Activated CD4-positive, alpha-beta T cell treated with anti-CD3 and anti-CD28 coated beads for 24 hours (primary cell): ENCODE results near the gene NHEJ1.

Source experiments
- DNase-seq, 2 donors: peaks; one replicate each; pipeline ENCODE4 v3.0.0-alpha.2; 2020; ENCODE audit warnings: low read depth in 2 of 2

The NHEJ1 gene

GRCh38 chr2:219123356-219124135, 37.1 kb downstream of the NHEJ1 start:
- no peak for DNase-seq

DNA sequence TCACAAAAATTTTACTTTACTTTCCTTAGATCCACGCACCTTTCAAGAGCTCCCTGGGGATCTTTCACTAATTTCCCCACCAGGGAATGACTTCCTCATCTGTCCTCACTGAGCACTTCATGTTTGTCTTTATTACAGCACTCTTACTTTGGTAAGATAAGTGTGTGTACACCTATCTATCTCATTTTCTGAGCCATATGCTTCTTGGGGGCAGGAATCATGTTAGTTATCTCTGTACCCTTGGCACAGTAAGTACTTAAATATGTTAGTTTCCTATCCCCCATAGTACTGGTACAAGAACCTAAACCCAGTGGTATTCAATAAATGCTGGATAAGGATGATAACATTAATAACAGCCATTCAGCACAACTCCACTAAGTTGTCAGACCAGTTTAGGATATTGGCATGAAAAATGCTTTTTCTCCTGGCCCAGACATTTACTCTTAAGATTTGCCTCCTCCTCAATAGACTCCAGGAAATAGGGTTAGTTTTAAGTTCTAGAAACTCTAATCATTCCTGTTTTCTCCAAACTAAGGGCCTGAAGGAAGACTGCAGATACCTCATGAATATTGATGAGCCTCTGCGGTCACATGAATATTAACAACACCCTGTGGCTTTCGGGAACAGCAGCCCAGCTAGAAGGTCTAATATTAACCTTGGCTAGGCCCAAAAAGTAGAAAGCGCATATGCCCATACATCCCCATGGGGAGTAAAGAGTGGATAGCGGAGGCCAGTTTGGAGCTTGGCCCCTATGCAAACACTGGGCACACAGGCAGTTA, 38.2 kb downstream of the NHEJ1 start:
- DNase-seq = no peak

- DNase-seq = no peak
Measured at GRCh38 chr2:219120082-219120481, 40.5 kb downstream of the NHEJ1 start.

DNA sequence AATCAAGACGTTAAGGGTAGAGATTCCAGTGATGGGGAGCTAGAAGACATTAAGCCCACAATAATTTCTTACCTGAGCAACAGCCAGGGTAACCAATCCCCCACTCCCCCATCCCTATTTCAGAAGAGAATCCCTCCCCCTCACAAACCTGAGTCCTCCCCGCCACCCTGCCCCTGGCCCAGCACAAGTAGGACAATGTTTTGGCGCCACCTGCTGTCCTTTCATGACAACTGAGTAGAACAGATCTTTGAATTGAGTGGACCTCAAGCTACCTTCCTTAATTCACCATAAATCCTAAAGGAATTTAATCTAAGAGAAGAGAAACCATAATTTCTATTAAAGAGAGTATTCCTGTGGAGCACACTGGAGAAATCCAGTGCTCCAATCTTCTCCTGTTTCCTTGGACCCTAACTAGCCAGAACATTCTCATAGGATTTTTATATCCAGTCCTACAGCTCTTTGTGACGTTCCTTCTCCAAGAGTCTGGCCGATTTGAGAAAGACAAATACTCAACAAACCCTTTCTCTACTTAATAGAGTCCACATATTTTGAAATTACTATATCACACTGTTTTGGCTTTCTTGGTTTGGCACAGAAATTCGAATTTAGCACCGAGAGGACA, 41.1 kb downstream of the NHEJ1 start:
- DNase-seq = peak; percentile 45 to 51

- no peak for DNase-seq
Measured at GRCh38 chr2:219118504-219118903, 42.1 kb downstream of the NHEJ1 start.

DNA sequence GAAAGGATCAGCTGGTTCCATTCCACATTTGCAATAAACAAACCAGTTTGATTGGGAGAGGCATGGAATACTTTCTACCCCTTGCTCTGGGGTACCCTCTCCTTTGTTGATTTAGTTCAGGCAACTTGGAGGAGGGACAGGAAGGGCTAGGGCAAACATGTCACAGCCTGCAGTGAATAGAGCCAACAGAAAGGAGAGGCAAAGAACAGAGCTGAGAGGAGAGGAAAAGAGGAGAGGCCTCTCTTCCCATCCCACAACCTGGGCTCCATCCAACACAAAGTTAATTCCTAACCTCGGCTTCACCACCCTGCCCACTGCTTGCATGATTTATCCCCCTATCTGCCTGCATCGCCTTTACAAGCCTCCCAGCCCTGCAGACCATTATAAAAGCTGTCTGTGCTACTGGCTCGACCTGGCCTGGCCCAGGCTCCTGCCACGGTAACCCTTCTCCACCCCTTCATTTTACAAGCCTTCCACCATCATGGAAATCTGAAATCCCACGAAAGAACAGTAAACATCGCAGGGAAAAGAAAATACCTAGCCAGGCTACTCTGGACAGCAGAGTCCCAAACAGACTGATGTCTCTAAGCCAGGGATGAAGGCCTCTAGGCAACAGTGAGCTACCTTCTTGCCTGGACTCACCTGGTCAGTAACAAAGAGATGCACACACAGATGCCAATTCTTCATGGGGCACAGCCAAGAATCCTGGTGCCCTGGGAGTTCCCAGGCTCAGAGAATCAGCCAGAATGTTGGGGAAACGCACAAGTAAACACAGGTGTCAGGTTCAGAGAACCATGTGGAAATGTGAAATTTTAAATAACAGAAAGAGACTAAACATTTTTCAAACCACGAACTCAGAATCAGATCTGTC, 43.6 kb downstream of the NHEJ1 start:
- DNase-seq = no peak

- no peak for DNase-seq
Measured at GRCh38 chr2:219112651-219113338, 47.8 kb downstream of the NHEJ1 start.

- no peak for DNase-seq
Measured at GRCh38 chr2:219112062-219112406, 48.6 kb downstream of the NHEJ1 start.

DNA sequence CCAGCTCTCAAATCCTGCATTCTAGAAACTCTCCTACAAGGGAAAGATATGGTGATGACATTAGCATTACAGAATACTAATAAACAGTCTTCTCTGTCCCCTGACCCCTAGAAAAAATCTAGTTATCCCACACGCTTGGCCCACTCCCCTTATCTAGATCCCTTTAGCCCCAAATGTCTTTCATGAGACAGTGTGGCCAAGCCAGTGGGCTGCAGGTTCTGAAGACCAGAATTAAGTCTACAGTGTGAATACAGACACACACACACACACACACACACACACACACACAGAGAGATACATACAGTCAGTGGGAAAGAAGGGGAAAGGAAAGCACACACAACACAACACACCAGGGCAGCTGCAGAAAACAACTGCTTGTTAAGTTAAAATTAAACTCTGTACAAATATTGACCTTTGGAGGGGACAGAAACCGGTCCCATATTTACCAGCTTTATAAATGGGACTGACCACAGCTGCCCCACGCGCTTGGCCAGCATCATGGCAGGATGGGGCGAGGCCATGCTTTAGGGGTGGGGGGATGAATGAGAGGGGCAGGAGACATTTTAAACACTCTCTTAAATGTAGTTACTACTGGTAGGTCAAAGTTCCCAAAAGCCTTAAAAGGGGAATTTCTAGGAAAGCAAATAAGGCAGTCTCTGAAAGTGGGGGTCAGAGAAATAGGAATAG, 49.1 kb downstream of the NHEJ1 start:
- DNase-seq = no peak

- DNase-seq = peak in 1 of 2 donors; percentile 23
Measured at GRCh38 chr2:219109471-219109870, 51.1 kb downstream of the NHEJ1 start.

GRCh38 chr2:219107758-219108157, 52.9 kb downstream of the NHEJ1 start:
- DNase-seq = no peak

DNA sequence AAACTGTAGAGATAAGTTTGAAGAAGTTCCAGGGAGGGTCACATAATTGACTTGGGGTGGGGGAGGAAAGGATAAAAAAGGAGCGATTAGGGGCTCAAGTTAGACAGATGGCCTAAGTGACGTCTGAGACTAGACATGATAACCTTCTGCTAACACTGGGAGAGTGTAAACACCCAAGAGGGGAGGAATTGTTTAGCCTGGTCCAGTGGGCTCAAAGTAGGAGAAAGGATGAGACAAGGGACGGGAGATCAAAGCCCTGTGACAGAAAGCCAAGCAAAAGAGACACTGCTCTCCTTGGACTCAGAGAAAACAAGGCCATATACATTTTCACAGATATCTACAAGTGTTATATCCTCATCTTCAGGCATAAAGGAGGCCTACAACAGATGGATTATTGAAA, 54.4 kb downstream of the NHEJ1 start:
- DNase-seq = no peak

GRCh38 chr2:219104107-219105035, 56.2 kb downstream of the NHEJ1 start:
- DNase-seq = no peak

DNA sequence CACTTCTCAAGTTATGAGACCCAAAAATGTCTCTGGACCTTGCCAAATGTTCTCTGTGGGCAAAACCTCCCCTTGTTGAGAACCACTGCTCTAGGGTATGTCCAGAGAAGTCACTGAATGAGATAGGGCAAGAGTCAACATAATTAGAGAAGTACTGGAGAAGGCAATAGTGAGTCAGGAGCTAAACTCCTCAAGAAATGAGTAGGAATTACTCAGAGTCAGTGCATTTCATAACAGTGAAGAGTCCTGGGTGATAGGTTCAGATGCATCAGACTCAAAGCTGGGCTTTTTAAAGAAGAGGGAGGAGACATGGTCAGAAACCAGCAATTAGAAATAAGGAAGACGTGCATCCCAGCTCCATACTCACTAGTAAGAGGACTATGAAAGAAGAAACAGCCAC, 61.3 kb downstream of the NHEJ1 start:
- DNase-seq = no peak

DNA sequence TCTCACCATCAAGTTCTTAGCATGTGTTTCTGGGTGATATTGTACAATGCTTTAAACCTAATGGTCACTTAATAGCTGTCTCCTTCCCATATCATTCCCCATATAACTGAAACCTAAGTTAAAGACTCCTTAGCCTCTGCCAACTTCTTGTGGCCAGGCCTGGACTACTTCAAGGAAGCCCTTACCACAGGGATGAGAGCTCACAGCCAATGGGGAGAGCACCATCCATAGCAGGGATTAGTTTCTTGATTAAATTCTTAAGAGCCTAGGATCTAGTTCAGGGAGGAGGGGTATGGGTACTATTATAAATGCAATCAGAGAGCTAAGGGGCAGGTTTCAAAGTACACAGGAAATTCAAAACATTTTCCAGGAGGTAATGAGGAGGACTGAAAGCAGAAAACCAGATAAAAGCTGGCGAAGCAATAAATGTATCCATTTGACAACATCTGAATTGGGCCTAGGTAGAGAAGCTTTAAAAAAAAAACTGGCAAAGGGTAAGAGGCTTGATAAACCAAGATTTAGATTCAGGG, 65.1 kb downstream of the NHEJ1 start:
- no peak for DNase-seq

GRCh38 chr2:219094171-219094570, 66.4 kb downstream of the NHEJ1 start:
- no peak for DNase-seq

DNA sequence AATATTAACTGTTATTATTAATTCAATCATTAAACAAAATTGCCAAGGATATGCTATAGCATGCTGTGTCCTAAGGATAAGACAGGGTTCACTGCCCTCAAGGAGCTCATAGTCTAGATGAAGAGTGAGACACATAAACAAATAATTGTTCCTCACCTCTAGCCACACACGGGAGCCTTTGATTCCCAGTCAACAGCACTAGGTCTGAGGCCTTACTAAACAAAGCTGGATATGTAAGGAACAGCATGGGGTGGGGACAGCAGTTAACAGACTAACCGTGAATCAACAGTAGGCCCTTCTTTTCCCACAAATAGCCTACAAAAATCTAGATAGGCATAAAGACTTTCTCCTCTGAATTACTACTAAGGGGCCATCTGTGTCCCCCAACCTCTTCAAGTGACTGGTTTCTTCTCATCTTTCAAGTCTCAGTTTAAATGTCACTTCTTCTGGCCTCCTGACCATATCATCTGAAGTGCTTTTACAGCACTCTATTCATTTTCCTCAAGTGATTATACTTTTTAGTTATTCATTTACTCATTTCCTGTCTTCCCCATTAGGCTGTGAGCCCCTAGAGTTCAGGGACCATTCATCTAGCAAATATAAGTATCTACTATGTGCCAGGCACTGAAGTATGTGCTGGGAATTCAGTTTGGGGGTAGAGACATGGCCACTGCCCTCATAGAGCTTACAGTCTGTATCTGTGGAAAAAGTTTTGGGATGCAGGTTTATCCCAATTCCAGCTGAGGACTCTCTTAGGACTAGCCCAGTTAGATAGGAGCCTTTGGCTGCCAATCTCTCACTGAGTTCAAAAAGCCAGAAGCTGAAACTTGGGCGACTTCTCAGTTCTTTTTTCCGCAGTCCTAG, 69.9 kb downstream of the NHEJ1 start:
- DNase-seq = no peak

- DNase-seq = no peak
Measured at GRCh38 chr2:219089330-219089729, 71.3 kb downstream of the NHEJ1 start.
